ENCODE measurements around the gene ODC1.

GRCh38 chr2:10408649-10409579 lies 39.2 kb downstream of the ODC1 start:
- TF ChIP-seq, protein P1, sequence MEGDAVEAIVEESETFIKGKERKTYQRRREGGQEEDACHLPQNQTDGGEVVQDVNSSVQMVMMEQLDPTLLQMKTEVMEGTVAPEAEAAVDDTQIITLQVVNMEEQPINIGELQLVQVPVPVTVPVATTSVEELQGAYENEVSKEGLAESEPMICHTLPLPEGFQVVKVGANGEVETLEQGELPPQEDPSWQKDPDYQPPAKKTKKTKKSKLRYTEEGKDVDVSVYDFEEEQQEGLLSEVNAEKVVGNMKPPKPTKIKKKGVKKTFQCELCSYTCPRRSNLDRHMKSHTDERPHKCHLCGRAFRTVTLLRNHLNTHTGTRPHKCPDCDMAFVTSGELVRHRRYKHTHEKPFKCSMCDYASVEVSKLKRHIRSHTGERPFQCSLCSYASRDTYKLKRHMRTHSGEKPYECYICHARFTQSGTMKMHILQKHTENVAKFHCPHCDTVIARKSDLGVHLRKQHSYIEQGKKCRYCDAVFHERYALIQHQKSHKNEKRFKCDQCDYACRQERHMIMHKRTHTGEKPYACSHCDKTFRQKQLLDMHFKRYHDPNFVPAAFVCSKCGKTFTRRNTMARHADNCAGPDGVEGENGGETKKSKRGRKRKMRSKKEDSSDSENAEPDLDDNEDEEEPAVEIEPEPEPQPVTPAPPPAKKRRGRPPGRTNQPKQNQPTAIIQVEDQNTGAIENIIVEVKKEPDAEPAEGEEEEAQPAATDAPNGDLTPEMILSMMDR (IDR thresholded peaks at IDR 0.05): peak; percentile 77 to 95
- TF ChIP-seq POLR2A (IDR thresholded peaks at IDR 0.05) (no peak), POLR2AphosphoS5 (IDR thresholded peaks at IDR 0.05) (no peak)
